Measurements from ENCODE around the gene CPD. TPM values are rescaled to one million over a fixed set of nuclear protein-coding genes. Genes with fewer than 3 reads are reported as not detected.

Gene CPD
- total RNA-seq, 4 donors from 2014 or later = 20.8 to 32.4 (median 28.0) TPM

DNA sequence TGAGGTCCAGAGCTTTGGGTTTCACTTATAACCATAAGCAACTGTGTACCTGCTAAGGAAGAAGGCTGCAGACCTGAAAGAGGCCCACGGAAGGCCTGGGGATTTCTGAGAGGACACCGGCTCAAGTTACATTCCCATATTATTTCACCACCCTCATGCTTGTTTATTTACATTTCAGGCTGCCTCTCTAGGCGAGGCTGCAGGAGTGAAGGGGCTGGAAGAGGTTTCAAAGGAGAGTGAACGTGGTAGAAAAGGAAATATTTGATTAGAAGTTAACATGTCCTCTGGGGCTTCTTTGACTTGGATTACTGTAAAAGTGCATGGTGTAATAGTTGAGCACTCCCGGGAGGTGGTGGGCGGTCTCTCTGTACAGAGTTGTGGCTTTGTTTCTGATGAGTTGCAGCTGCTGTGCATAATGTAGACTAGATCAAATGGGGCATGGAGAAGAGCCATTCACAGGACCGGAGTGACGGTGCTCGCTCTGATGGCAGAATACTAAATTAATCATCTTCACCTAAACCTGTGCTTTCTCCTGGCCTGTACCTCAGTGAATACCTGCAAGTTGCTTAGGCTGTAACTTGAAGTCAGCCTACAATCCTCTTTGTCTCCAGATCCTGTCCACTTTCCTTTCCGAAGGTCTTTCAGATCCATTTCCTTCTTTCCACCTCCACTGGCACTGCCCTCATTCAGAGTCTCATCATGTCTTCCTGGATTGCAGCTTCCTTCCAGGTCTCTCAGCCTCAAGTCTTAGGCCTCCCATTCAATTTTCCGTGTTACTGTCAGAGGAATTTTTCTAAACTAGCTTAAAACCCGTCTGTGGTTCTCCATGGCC lies 1.9 kb upstream of the CPD start:
- Histone ChIP-seq H3K4me1 (peaks cover 21 to 25% of the 10 kb centered on the region in 2 donors), H3K4me3 (no peak overlapping the region), H3K9me3 (no peaks in the 10 kb centered on the region), H3K27ac (no peak overlapping the region), H3K36me3 (no peaks in the 10 kb centered on the region), H3K27me3 (no peaks in the 10 kb centered on the region)
- DNase-seq (no peak), ATAC-seq (no peak)
- TF ChIP-seq POLR2A (IDR thresholded peaks at IDR 0.05) = no peak
- TF ChIP-seq, protein P1, sequence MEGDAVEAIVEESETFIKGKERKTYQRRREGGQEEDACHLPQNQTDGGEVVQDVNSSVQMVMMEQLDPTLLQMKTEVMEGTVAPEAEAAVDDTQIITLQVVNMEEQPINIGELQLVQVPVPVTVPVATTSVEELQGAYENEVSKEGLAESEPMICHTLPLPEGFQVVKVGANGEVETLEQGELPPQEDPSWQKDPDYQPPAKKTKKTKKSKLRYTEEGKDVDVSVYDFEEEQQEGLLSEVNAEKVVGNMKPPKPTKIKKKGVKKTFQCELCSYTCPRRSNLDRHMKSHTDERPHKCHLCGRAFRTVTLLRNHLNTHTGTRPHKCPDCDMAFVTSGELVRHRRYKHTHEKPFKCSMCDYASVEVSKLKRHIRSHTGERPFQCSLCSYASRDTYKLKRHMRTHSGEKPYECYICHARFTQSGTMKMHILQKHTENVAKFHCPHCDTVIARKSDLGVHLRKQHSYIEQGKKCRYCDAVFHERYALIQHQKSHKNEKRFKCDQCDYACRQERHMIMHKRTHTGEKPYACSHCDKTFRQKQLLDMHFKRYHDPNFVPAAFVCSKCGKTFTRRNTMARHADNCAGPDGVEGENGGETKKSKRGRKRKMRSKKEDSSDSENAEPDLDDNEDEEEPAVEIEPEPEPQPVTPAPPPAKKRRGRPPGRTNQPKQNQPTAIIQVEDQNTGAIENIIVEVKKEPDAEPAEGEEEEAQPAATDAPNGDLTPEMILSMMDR (IDR thresholded peaks at IDR 0.05 in 4 of 5, conservative IDR thresholded peaks at IDR 0.05 in 1 of 5) = no peak
- in situ Hi-C loops (cut with MboI; ENCODE audit: low sequenced_read_pairs in 4 of 4) (no loop called here), intact Hi-C loops (cut with DNase I; ENCODE audit: low total_unique reads) (loop anchor here (5.0 kb wide), 1 partner anchor 85 kb away; the partner anchor contains the start of gene BLMH)

DNA sequence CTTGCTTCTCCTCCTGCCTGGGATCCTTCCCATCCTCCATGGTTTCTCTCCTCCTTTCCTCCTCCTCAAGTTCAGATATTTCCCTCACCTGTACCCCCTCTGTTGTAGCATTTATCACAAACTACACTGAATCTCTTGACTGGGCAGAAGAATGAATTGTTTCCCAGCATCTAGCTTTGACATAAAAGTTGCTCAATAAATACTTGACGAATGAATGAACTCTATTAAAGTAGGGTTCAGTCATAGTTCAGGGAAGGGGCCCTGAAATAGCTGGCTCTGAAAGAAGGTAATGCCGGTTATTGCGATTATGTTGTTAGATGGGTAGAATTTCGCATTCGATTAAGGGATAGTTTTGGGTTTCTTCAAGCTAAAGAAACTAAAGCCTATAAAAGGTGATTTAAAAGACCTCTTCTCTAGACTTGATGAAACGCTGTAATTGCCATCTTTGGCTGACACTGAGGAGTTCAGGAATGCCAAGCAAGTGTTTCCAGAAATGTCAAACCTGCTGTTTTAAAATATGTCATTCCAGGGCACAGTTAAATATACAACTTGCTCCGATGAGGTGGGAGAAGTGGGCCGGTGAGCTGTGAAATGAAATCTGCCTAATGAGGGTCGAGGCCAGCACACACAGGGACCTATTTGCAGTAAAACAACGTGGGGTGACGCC lies 1.0 kb upstream of the CPD start:
- H3K27ac ChIP-seq = peak overlapping the region; percentile 86 to 93 (median 92)
- in situ Hi-C loops (cut with MboI; ENCODE audit: low sequenced_read_pairs in 4 of 4) = no loop called here
- TF ChIP-seq POLR2A (IDR thresholded peaks at IDR 0.05) = no peak
- TF ChIP-seq, protein P1 (IDR thresholded peaks at IDR 0.05 in 4 of 5, conservative IDR thresholded peaks at IDR 0.05 in 1 of 5) = no peak
- no peaks in the 10 kb centered on the region for H3K9me3 ChIP-seq
- ATAC-seq (no peak), DNase-seq (no peak)
- H3K4me1 ChIP-seq = peaks cover 30 to 33% of the 10 kb centered on the region in 2 donors
- intact Hi-C loops (cut with DNase I; ENCODE audit: low total_unique reads) = loop anchor here (2.0 to 5.0 kb wide), 2 partner anchors 85 to 99 kb away; partner anchors contain the start of genes BLMH and GOSR1
- no peaks in the 10 kb centered on the region for H3K36me3 ChIP-seq
- peak overlapping the region; percentile 83 to 95 (median 90) for H3K4me3 ChIP-seq
- no peaks in the 10 kb centered on the region for H3K27me3 ChIP-seq

DNA sequence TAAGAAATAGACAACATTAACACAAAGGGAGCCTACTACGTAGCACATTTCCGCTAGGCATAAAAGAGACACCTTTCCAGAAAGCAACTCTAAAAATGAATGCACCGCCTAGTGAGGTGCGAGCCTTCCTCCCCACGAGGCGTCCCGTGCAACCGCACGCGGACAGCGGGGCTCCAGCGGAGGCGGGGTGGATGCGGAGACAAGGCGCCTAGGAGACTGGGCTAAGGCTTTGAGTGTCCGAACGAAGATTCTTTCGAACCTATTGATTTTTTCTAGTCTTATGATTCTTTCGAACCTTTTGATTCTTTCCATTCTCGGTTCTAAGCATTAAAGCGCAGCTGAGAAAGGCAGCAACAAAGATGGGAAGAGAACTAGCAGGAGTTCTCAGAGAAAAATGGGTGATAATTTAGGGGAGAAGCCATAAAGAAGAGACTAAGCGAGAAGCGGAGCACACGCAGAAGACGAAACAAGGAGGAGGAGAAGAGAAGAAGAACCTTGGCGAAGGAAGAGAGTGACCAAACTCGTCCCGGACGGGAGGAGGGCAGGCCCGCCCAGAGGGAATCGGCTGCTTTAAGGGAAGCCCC lies 394 bp upstream of the CPD start:
- Histone ChIP-seq H3K9me3 (no peaks in the 10 kb centered on the region), H3K27me3 (no peaks in the 10 kb centered on the region), H3K36me3 (no peaks in the 10 kb centered on the region), H3K4me3 (peak overlapping the region; percentile 83 to 95 (median 90)), H3K4me1 (peaks cover 36 to 38% of the 10 kb centered on the region in 2 donors), H3K27ac (peak overlapping the region; percentile 86 to 93 (median 92))
- intact Hi-C loops (cut with DNase I; ENCODE audit: low total_unique reads) = loop anchor here (2.0 to 5.0 kb wide), 2 partner anchors 86 to 98 kb away; partner anchors contain the start of genes BLMH and GOSR1
- in situ Hi-C loops (cut with MboI; ENCODE audit: low sequenced_read_pairs in 4 of 4) = no loop called here
- DNase-seq = peak in 1 of 2 donors; percentile 18
- TF ChIP-seq, protein P1 (IDR thresholded peaks at IDR 0.05 in 4 of 5, conservative IDR thresholded peaks at IDR 0.05 in 1 of 5) = peak in 2 of 5 experiments; percentile 14 to 33
- TF ChIP-seq POLR2A (IDR thresholded peaks at IDR 0.05) = no peak
- ATAC-seq = peak; percentile 27 to 46

DNA sequence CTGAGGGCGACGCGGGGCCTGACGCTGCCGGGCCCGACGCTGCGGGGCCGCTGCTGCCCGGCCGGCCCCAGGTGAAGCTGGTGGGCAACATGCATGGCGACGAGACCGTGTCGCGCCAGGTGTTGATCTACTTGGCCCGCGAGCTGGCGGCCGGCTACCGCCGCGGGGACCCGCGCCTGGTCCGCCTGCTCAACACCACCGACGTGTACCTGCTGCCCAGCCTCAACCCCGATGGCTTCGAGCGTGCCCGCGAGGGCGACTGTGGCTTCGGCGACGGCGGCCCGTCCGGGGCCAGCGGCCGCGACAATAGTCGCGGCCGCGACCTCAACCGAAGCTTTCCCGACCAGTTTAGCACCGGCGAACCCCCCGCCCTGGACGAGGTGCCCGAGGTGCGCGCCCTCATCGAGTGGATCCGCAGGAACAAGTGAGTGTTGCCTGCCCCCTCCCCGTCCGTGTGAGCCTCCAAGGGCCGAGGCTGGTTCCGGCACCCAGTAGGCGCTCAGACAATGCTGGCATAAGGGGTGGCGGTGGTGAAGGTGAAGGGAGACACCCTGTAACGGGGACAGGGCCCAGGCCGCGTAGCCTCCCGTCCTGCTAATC lies 676 bp downstream of the CPD start:
- H3K9me3 ChIP-seq = no peaks in the 10 kb centered on the region
- TF ChIP-seq, protein P1 (IDR thresholded peaks at IDR 0.05 in 4 of 5, conservative IDR thresholded peaks at IDR 0.05 in 1 of 5) = no peak
- no peak for TF ChIP-seq POLR2A (IDR thresholded peaks at IDR 0.05)
- H3K27me3 ChIP-seq = no peaks in the 10 kb centered on the region
- intact Hi-C loops (cut with DNase I; ENCODE audit: low total_unique reads) = loop anchor here (2.0 to 5.0 kb wide), 2 partner anchors 87 to 97 kb away; partner anchors contain the start of genes BLMH and GOSR1
- DNase-seq (no peak), ATAC-seq (peak; percentile 38 to 41)
- peak overlapping the region; percentile 83 to 95 (median 90) for H3K4me3 ChIP-seq
- in situ Hi-C loops (cut with MboI; ENCODE audit: low sequenced_read_pairs in 4 of 4) = no loop called here
- peak overlapping the region; percentile 86 to 93 (median 92) for H3K27ac ChIP-seq
- peaks cover 37 to 44% of the 10 kb centered on the region in 2 donors for H3K4me1 ChIP-seq
- no peaks in the 10 kb centered on the region for H3K36me3 ChIP-seq

Data from gastrocnemius medialis (tissue), 4 donors.